Activated B cell treated with CpG ODN at 0.5 μM for 24 hours (primary cell): ENCODE data around the gene GYPA. TPM values are rescaled to one million over a fixed set of nuclear protein-coding genes. Genes with fewer than 3 reads are reported as not detected.
"Not testable (repeated sequence)": the region's sequence is repeated elsewhere in the genome, so short reads cannot be mapped to it uniquely, and the experiment has no call there.

Experiments used
- ATAC-seq: fragments of 200-7000 bp; cut with Tn5 transposase; one replicate; pipeline ENCODE4 v1.10.0; 2021; ENCODE audit warnings: low read depth, mild to moderate bottlenecking, moderate library complexity
- CTCF ChIA-PET: fragments of 350-600 bp; sonication (Branson Sonifier 250); formaldehyde crosslinking; loops from one replicate; lab custom pipeline; 2021; ENCODE audit warnings: antibody characterized with exemption; lab: Charles Lee
- POLR2A ChIA-PET: fragments of 350-600 bp; sonication (Branson Sonifier 250); formaldehyde crosslinking; loops from one replicate; lab custom pipeline; 2021; ENCODE audit warnings: antibody characterized with exemption; lab: Charles Lee
- DNase-seq: peaks from one replicate; pipeline ENCODE4 v3.0.0; 2022
- H3K27ac Mint-ChIP-seq: one replicate; pipeline ENCODE4 v1.8.0; 2020; ENCODE audit warnings: mixed read lengths
- H3K27me3 Mint-ChIP-seq: one replicate; pipeline ENCODE4 v1.8.0; 2021; ENCODE audit warnings: mixed read lengths
- H3K36me3 Mint-ChIP-seq: one replicate; pipeline ENCODE4 v1.8.0; 2021; ENCODE audit warnings: low read depth, mixed read lengths
- H3K4me1 Mint-ChIP-seq: one replicate; pipeline ENCODE4 v1.8.0; 2021; ENCODE audit warnings: mixed read lengths
- H3K4me3 Mint-ChIP-seq: one replicate; pipeline ENCODE4 v1.8.0; 2020; ENCODE audit warnings: mild to moderate bottlenecking, mixed read lengths
- H3K9me3 Mint-ChIP-seq: one replicate; pipeline ENCODE4 v1.8.0; 2020; ENCODE audit warnings: mixed read lengths
- intact Hi-C: fragments of 100-400 bp; cut with micrococcal nuclease; formaldehyde crosslinking; loops from one replicate; pipeline ENCODE4 v1.15.1; 2024
- total RNA-seq: library from RNA; stranded (reverse); gene quantifications from 2 replicates; pipeline ENCODE4 v1.2.3, GENCODE V29; 2022
- TF ChIP-seq, protein P1 (sequence below): fragments of 200-600 bp; IDR thresholded peaks from one replicate; pipeline ENCODE4 v1.8.0; 2022; ENCODE audit warnings: antibody characterized with exemption, mild to moderate bottlenecking

The GYPA gene
- total RNA-seq, 1 donor from 2014 or later, result not detected

GRCh38 chr4:144171697-144172096 lies 31.2 kb upstream of the GYPA start:
- peaks cover 3% of the 10 kb centered on the region for H3K4me1 Mint-ChIP-seq
- ChIA-PET CTCF (no interaction called here), POLR2A (no interaction called here)
- ATAC-seq (no peak), DNase-seq (no peak)
- TF ChIP-seq, protein P1, sequence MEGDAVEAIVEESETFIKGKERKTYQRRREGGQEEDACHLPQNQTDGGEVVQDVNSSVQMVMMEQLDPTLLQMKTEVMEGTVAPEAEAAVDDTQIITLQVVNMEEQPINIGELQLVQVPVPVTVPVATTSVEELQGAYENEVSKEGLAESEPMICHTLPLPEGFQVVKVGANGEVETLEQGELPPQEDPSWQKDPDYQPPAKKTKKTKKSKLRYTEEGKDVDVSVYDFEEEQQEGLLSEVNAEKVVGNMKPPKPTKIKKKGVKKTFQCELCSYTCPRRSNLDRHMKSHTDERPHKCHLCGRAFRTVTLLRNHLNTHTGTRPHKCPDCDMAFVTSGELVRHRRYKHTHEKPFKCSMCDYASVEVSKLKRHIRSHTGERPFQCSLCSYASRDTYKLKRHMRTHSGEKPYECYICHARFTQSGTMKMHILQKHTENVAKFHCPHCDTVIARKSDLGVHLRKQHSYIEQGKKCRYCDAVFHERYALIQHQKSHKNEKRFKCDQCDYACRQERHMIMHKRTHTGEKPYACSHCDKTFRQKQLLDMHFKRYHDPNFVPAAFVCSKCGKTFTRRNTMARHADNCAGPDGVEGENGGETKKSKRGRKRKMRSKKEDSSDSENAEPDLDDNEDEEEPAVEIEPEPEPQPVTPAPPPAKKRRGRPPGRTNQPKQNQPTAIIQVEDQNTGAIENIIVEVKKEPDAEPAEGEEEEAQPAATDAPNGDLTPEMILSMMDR, result no peak
- no peaks in the 10 kb centered on the region for H3K9me3 Mint-ChIP-seq
- no peak overlapping the region for H3K27ac Mint-ChIP-seq
- no peak overlapping the region for H3K4me3 Mint-ChIP-seq
- H3K36me3 Mint-ChIP-seq, result no peaks in the 10 kb centered on the region
- intact Hi-C loops, result no loop called here
- H3K27me3 Mint-ChIP-seq, result peaks cover 6% of the 10 kb centered on the region

GRCh38 chr4:144169211-144169610 lies 28.7 kb upstream of the GYPA start:
- H3K27ac Mint-ChIP-seq, result no peak overlapping the region
- intact Hi-C loops, result no loop called here
- TF ChIP-seq, protein P1, result no peak
- no peaks in the 10 kb centered on the region for H3K9me3 Mint-ChIP-seq
- ChIA-PET CTCF (no interaction called here), POLR2A (no interaction called here)
- ATAC-seq (no peak), DNase-seq (no peak)
- no peaks in the 10 kb centered on the region for H3K36me3 Mint-ChIP-seq
- no peaks in the 10 kb centered on the region for H3K4me1 Mint-ChIP-seq
- peaks cover 6% of the 10 kb centered on the region for H3K27me3 Mint-ChIP-seq
- H3K4me3 Mint-ChIP-seq, result no peak overlapping the region

DNA sequence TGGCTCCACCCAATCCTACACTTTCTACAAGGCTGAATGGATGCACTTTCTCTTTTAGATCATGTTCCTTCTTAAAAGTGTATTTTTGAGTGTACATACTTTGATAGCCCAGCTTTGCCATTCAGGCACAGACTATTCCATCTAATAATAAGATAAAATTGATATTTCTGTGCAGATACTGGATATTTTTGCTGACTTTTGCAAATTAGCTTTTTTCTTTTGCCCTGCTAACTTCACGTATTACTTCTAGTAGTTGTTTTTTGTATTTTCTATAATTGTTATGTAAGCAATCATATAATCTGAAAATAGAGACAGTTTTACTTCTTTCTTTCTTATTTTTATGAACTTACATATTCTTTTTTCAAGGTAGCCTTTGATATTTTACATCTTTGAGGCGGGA lies 13.5 kb upstream of the GYPA start:
- POLR2A ChIA-PET, result no interaction called here
- H3K27ac Mint-ChIP-seq, result no peak overlapping the region
- H3K9me3 Mint-ChIP-seq, result peaks cover 6% of the 10 kb centered on the region
- ATAC-seq (no peak), DNase-seq (no peak)
- no peaks in the 10 kb centered on the region for H3K27me3 Mint-ChIP-seq
- H3K36me3 Mint-ChIP-seq, result no peaks in the 10 kb centered on the region
- intact Hi-C loops, result no loop called here
- CTCF ChIA-PET, result no interaction called here
- TF ChIP-seq, protein P1, result no peak
- no peaks in the 10 kb centered on the region for H3K4me1 Mint-ChIP-seq
- no peak overlapping the region for H3K4me3 Mint-ChIP-seq

DNA sequence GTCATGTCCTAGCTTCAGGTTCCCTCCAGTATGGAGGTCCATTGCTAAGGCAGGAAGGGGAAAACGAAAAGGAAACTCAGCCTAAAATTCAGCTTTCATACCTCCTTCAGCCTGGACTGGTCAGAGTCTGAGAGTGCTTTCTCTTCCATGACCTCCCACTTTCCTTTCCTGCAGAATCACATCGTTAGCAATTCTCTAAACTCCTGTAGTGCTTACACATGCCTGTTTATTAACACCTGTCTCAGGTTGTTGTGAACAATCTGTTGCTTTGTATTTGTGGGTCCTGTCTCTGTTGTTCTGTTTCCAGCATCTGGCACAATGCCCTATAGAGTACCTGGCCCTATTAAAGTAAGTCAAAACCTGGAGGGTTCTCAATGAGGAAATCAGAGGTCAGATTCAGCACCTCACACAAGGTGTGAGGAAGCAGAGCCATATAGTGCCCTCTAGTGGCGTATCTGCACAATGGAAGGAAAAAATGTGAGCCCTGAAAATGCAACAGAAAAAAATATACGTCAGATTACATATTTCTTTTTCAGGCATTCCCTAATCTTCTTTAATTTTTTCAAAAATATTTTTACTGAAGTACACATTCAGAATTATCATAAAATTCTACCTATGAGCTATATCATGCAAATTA lies 2.3 kb upstream of the GYPA start:
- DNase-seq, H3K4me1 Mint-ChIP-seq, POLR2A ChIA-PET, H3K9me3 Mint-ChIP-seq, H3K27me3 Mint-ChIP-seq, H3K36me3 Mint-ChIP-seq, CTCF ChIA-PET, H3K27ac Mint-ChIP-seq, H3K4me3 Mint-ChIP-seq, ATAC-seq: not testable (repeated sequence)
- intact Hi-C loops, result loop anchor here (1.0 kb wide), 2 partner anchors 369 to 584 kb away; no protein-coding TSS in a partner anchor

DNA sequence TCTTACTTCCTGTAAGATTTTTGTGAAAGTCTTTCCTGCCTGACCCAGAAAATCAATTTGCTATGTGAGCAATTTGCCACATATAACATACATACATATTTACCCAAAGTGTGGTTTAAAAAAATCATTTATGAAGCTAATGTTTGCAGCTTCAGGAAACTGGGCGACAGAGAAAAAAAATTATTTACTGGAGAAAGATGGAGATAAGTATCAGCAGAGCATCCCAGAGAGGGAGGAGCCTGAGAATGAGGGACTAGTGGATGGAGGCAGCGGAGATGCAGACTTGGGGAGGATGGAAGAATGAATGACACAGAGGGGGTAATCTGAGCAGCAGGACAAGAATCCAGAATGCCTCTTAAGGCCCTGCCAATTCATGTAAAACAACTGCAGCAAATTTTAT lies 975 bp upstream of the GYPA start:
- POLR2A ChIA-PET, result no interaction called here
- no peak for ATAC-seq

DNA sequence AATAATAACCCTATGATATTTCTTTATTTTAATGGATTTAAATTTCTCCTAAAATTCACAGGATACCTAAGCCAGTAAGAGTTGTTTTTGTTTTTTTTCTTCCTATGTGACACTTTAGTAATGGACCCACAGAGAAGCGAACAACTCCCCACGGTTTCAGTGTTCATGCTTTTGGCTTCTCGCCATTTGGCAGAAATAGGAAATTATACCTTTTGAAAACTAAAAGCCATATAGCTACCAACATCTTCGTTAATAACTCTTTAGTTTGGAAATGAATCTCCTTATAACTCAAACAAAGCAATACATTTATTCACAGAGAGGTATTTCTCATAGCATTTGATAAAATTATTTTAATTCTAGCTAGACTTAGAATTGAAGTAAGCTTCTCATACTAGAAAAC lies 527 bp downstream of the GYPA start:
- H3K36me3 Mint-ChIP-seq, intact Hi-C loops, CTCF ChIA-PET, H3K27ac Mint-ChIP-seq, DNase-seq, H3K4me3 Mint-ChIP-seq, H3K9me3 Mint-ChIP-seq, ATAC-seq, H3K4me1 Mint-ChIP-seq, H3K27me3 Mint-ChIP-seq, POLR2A ChIA-PET: not testable (repeated sequence)

More for the DNA sequence above, 975 bp upstream of the GYPA start:
- CTCF ChIA-PET, result no interaction called here
- Mint-ChIP-seq H3K27me3 (peaks cover 7% of the 10 kb centered on the region), H3K4me1 (no peaks in the 10 kb centered on the region), H3K27ac (no peak overlapping the region), H3K36me3 (no peaks in the 10 kb centered on the region), H3K4me3 (no peak overlapping the region), H3K9me3 (no peaks in the 10 kb centered on the region)
- no peak for DNase-seq
- intact Hi-C loops, result no loop called here
- TF ChIP-seq, protein P1, result no peak

DNA sequence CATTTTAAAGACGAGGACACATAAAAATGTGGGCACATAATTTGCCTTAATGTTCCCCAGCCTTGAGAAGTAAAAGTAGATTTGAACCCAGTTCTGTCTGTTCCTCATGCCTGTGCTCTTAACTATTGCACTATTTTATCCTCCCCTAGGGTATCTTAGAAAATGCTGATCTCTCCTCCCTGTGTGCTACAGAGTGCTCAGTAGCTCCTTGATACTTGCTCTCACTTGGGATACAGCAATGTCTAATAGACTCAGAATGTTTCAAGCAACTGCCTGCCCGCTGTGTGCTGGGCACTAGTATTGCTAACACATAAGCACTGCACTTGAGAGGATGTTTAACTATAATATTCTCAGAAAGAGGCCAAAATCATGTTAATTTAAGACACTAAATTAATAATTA lies 971 bp downstream of the GYPA start:
- H3K9me3 Mint-ChIP-seq, H3K36me3 Mint-ChIP-seq, H3K27me3 Mint-ChIP-seq, H3K4me1 Mint-ChIP-seq, H3K27ac Mint-ChIP-seq, POLR2A ChIA-PET, CTCF ChIA-PET, H3K4me3 Mint-ChIP-seq, DNase-seq, intact Hi-C loops, ATAC-seq: not testable (repeated sequence)

GRCh38 chr4:144138239-144138638 lies 2.3 kb downstream of the GYPA start:
- intact Hi-C loops, CTCF ChIA-PET, H3K27ac Mint-ChIP-seq, H3K4me3 Mint-ChIP-seq, H3K4me1 Mint-ChIP-seq, ATAC-seq, DNase-seq, H3K36me3 Mint-ChIP-seq, H3K9me3 Mint-ChIP-seq, POLR2A ChIA-PET, H3K27me3 Mint-ChIP-seq: not testable (repeated sequence)
